ENCODE measurements around the gene ERC2. TPM values are rescaled to one million over a fixed set of nuclear protein-coding genes. Genes with fewer than 3 reads are reported as not detected.

ERC2 gene
- total and polyA plus RNA-seq, 2 of the 13 experiments (the other 11 are each of a cell fraction or from before 2014, with no cell fraction given): 0.16 to 0.22 TPM

GRCh38 chr3:55989366-55989765 lies 478.9 kb downstream of the ERC2 start:
- TF ChIP-seq RFX3 (CRISPR knock-in tag; IDR thresholded peaks at IDR 0.05) (no peak), ZUFSP (CRISPR knock-in tag; IDR thresholded peaks at IDR 0.05; ENCODE audit: borderline replicate concordance) (no peak), NR2F1 (CRISPR knock-in tag; IDR thresholded peaks at IDR 0.05) (no peak), ZNF674 (CRISPR knock-in tag; IDR thresholded peaks at IDR 0.05; ENCODE audit: low read depth) (no peak), EED (CRISPR knock-in tag; IDR thresholded peaks at IDR 0.05) (no peak), MLXIP (CRISPR knock-in tag; IDR thresholded peaks at IDR 0.05; ENCODE audit: borderline replicate concordance) (no peak), ZNF547 (CRISPR knock-in tag; IDR thresholded peaks at IDR 0.05) (no peak), FOXA1 (IDR thresholded peaks at IDR 0.05) (no peak), FOXA1 (CRISPR knock-in tag; IDR thresholded peaks at IDR 0.05) (no peak), TFAP4 (IDR thresholded peaks at IDR 0.05; ENCODE audit: borderline replicate concordance, low read depth) (no peak), ZNF83 (CRISPR knock-in tag; IDR thresholded peaks at IDR 0.05; ENCODE audit: borderline replicate concordance) (no peak), HDAC1 (CRISPR knock-in tag; IDR thresholded peaks at IDR 0.05) (no peak)
- FAIRE-seq (no peak), ATAC-seq (no peak), DNase-seq (ENCODE audit: low spot score) (no peak)
- BruUV-seq (replicated peaks): no TSS peak
- no peaks in the 10 kb centered on the region for H3K4me1 ChIP-seq (ENCODE audit: insufficient read depth, low read length)
- no peaks in the 10 kb centered on the region for H3K9me3 ChIP-seq (ENCODE audit: low read length)
- H3K36me3 ChIP-seq (replicated peaks in 1 of 2; ENCODE audit: control insufficient read depth in 1 of 2, insufficient read depth in 2 of 2, low read length in 2 of 2): no peaks in the 10 kb centered on the region
- ChIA-PET POLR2A (no interaction called here), CTCF (ENCODE audit: low intra/inter-chr PET ratio, low total read pairs) (no interaction called here)
- H3K27ac ChIP-seq (ENCODE audit: extremely low read length, insufficient read depth, low read length): no peak overlapping the region
- H2AFZ ChIP-seq (ENCODE audit: low read length): no peak overlapping the region
- H3K9ac ChIP-seq (ENCODE audit: insufficient read depth, low read depth, low read length): no peak overlapping the region
- no peaks in the 10 kb centered on the region for H3K79me2 ChIP-seq (ENCODE audit: insufficient read depth, low read length)
- no peaks in the 10 kb centered on the region; a peak in 1 of 5 replicates for H3K27me3 ChIP-seq (ENCODE audit: control insufficient read depth in 1 of 2, insufficient read depth in 2 of 2, low read length in 2 of 2)
- intact Hi-C loops (cut with micrococcal nuclease; ENCODE audit: unreplicated experiment) (no loop called here), in situ Hi-C loops (cut with HindIII; ENCODE audit: extremely low pct_ligation_motif_present, low pct_unique_long_range_greater_than_20kb) (no loop called here)
- H3K4me3 ChIP-seq (replicated peaks in 1 of 3; ENCODE audit: insufficient read depth in 1 of 3, low read depth in 2 of 3, low read length in 3 of 3): no peak overlapping the region
- H4K20me1 ChIP-seq (ENCODE audit: insufficient read depth, low read length): no peaks in the 10 kb centered on the region
- 0% methylated on average over 2 of the region's 2 CpGs for WGBS (ENCODE audit: low lambda C conversion rate)
- no peak overlapping the region for H3K4me2 ChIP-seq (ENCODE audit: low read depth, low read length)
